Smooth muscle cell of the brain vasculature (primary cell): ENCODE data around the gene ALK.

ENCODE experiments used
- DNase-seq: peaks from one replicate; pipeline ENCODE4 v3.0.0-alpha.2; 2012; ENCODE audit warnings: low read depth, low spot score

Gene ALK

GRCh38 chr2:29921560-29921915, at the start of gene ALK:
TSS of gene ALK (minus strand) at chr2:29921586. CDS start at chr2:29920659, 927 bp downstream.
- peak; percentile 36 for DNase-seq

DNA sequence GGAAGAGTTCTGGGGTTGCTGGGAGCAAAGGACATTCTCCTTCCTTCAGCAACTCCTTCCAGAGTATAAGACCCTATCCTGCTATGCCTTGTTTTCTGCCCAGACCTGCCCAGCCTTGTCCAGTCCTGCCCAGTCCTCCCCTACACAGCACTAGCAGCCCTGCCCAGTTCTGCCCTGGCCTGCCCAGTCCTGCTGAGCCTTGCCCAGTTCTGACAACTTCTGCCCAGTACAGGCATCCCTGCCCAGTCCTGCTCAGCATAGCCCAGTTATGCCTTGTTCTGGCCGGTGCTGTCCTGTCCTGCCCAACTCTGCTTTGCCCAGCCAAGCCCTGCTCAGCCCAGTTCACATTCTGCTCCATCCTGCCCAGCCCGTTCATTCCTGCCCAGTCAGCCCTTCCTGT, 44.9 kb upstream of the ALK start:
- DNase-seq, result no peak

DNA sequence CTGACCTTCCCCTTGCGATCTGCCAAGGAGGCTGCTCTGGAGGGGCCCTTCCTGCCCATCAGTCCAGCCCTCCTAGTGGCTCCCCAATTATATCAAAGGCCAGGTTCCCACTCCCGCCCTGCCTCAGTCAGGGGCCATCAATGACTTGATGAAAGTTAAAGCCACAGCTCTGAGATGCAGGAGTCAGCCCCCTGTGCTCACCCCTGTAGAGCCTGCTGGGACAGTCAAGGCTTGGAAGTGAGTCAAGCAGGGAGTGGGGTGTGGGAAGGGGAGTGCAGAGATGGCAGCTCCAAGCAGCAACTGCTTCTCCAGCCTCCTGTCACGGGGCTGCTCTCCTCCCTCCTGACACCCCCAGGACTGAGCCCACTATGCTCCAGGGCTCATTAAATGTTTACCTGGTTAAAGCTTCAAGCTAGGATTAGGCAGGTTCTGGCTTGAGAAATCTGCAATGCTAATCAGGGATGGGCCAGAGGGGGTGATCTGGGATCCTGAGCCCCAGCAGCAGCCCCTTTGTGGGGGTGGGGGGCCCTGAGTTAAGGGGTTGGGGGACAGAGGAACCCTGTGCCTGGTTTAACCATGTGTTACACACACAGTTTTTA, 42.7 kb upstream of the ALK start:
- DNase-seq, result no peak

DNA sequence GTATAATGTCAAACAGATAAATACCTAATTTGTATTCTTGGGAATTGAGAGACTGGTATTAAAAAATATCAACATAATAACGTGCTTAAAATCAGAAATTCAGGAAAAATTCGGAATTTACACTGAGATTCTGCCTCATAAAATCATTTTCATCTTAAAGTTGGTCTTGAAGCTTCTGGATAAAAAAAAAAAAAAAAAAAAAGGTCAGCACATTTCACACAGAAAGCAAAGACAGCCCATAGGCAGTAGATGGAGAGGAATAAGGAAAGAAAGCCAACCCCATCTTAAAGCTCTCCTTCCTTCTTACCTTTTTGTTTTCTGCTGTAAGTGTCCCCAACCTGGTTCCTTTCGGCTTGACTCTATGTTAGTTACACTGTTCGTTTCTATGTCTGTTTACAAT, 41.5 kb upstream of the ALK start:
- no peak for DNase-seq

GRCh38 chr2:29954316-29954715, 32.9 kb upstream of the ALK start:
- no peak for DNase-seq

GRCh38 chr2:29952973-29953372, 31.6 kb upstream of the ALK start:
- DNase-seq, result no peak

GRCh38 chr2:29951576-29951975, 30.2 kb upstream of the ALK start:
- DNase-seq, result no peak

GRCh38 chr2:29950481-29950880, 29.1 kb upstream of the ALK start:
- DNase-seq, result no peak

DNA sequence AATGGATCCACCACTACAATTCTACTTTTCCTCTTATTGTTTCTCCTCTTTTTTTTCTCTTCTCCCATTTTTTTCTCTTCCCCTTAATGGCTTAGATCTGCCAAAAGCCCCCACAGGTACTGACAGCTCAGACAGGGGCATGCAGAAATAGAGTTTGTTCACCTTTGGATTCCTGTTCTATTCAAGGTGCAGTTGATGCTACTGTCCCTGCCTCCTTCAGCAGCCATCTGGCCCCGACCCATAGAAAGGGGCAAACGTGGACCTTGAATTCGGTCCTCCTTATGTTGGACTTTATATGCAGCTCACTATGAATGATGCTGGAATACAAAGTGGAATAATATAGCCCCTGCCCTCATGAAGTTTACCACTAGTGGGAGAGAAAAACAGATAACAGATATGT, 27.7 kb upstream of the ALK start:
- no peak for DNase-seq

DNA sequence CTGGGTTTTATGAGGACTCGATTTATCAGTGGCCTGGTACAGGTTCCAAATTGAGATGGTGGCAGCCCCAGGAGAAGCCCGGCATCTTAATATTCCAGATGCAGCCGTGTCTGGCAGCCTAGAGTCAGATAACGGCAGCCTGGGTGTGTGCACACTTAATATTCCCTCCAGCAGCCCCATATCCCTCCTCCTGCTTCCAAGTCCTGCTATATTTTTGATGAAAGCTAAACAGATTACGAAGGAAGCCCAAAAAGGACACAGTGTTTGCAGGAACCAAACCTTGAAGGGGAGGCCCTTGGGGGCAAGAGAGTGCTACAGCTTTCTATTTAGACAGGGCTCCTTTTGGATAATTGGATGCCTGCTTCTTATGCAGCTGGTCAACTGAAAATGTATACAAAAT, 25.1 kb upstream of the ALK start:
- no peak for DNase-seq

- no peak for DNase-seq
Observed at GRCh38 chr2:29942711-29943110, 21.3 kb upstream of the ALK start.

DNA sequence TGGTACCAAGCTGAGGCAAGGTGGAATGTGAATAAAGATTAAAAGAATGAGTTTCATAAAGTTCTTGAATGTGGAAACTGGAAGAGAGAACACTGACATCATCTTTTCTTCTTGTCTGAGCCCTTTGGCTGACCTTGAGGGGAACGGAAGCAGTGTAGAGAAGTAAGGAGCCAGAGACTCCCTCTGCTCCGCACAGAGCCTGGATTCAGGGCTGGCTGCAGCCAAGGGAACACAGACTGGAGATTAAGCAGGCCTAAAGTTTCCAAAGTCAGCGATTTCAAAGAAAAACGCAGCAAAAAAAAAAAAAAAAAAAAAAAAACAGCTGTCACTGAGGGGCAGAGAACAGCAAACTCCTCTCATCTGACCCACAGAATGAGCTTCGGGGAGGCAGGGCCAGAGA, 19.3 kb upstream of the ALK start:
- no peak for DNase-seq

DNA sequence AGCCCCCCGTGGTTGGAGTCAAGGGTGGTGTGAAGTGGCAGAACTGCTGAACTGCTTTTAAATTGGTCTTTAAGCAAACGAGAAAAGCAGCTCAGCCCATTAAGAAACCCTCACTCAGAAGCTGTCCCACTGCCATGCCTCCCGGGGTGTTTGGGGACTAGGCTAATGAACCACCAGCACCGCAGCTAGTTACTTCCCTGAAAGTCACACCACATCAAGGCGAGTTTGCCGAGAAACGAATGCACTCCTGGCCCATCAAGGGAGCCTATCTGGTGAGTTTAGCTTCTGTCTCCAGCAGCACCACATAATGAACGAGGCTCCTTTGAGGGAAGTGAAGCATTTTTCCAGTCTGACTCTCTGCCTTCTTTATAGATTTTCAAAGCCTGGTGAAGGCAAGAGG, 14.6 kb upstream of the ALK start:
- DNase-seq, result no peak

DNA sequence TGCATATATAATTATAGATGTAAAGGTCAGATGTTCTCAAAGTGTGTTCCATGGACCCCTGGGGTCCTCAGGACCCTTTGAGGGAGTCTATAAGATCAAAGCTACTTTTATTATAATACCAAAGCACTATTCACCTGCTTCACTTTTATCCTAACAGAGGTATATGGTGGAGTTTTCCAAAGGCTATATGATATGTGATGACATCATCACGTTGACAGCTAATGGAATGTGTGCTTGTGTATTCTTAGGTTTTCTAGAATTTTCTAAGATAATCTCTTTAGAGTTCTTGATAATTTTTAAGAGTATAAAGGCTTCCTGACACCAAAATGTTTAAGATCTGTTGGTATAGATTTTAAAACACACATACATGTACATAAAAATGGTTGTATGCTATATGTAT, 10.4 kb upstream of the ALK start:
- no peak for DNase-seq

- DNase-seq, result peak; percentile 44
Observed at GRCh38 chr2:29923110-29923721, 1.8 kb upstream of the ALK start.

GRCh38 chr2:29922605-29923004, 1.2 kb upstream of the ALK start:
- no peak for DNase-seq

- no peak for DNase-seq
Observed at GRCh38 chr2:29920631-29921559, 491 bp downstream of the ALK start.

DNA sequence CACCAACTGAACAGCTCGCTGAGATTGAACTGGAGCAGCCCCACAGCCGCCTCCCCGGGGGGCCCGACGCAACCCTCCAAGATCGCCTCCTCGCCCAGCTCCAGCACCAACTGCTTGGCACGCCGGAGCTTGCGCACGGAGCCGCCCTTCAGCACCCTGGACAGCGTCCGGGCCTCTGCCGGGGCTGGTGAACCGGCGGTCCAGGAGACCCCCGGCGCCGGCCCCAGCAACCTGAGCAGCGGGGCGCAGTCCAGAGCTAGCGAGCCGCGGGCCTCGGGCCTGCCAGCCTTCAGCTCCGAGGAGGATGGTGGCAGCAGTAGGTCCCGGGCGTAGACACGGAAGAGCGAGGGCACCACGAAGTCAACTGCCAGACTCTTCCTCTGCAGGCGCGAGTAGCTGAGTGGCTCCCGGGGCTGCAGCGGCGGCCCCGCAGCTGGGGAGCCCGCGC, 1.2 kb downstream of the ALK start:
- peak; percentile 12 for DNase-seq

- no peak for DNase-seq
Observed at GRCh38 chr2:29918941-29919340, 2.4 kb downstream of the ALK start.

GRCh38 chr2:29917781-29918180, 3.6 kb downstream of the ALK start:
- DNase-seq, result no peak

- no peak for DNase-seq
Observed at GRCh38 chr2:29916571-29916970, 4.8 kb downstream of the ALK start.

- DNase-seq, result no peak
Observed at GRCh38 chr2:29910960-29911359, 10.4 kb downstream of the ALK start.

DNA sequence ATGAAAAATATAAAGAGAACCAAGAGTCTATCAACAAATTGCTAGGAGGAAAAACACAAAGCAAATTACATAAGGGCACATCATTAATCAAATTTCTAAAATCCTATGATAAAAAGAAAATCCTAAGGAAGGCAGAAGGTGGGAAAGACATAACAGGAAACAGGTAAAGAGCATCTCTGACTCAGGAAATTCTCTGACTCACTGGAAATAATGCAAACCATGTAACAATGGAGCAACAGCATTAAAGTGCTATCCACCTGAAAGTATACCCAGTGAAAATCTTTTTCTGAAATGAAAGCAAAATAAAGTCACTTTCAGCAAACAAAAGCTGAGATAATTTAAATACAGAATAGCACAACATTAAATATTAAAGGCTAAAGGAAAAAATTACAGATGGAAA, 10.9 kb downstream of the ALK start:
- DNase-seq, result no peak
